Lower leg skin (tissue), 3 donors: ENCODE measurements around the gene DAB1.

Source experiments
- CTCF ChIP-seq, 3 donors: fragments of 450-650 bp; IDR thresholded peaks; one replicate each; pipeline ENCODE4 v1.5.1; 2016; ENCODE audit warnings: antibody characterized with exemption in 3 of 3, mild to moderate bottlenecking in 3 of 3, moderate library complexity in 2 of 3
- POLR2A ChIP-seq, 2 donors: fragments of 450-650 bp; IDR thresholded peaks; one replicate each; pipeline ENCODE4 v1.6.1; 2016 to 2017; ENCODE audit warnings: antibody characterized with exemption in 2 of 2, mild to moderate bottlenecking in 1 of 2, moderate library complexity in 1 of 2

GRCh38 chr1:57017717-57018116, 406.1 kb downstream of the DAB1 start:
- no peak for TF ChIP-seq CTCF (IDR thresholded peaks at IDR 0.05)
- TF ChIP-seq POLR2A (IDR thresholded peaks at IDR 0.05) = no peak
